SU-DHL-6 (cell line): ENCODE data around the gene UTS2R.

Experiments used
- H2AFZ ChIP-seq: fragments of 200-600 bp; sonication (generic); 2 replicates; pipeline ENCODE4 v1.6.1; 2014; ENCODE audit warnings: low read depth, mild to moderate bottlenecking, moderate library complexity, mixed read lengths, antibody characterized with exemption, low read length; ENCODE audit not compliant: severe bottlenecking
- H3F3A ChIP-seq: fragments of 200-600 bp; shearing (Covaris generic); 2 replicates; pipeline ENCODE4 v1.6.0; 2016; ENCODE audit warnings: antibody characterized with exemption, mild to moderate bottlenecking; ENCODE audit not compliant: insufficient read depth
- H3K27ac ChIP-seq: fragments of 200-600 bp; sonication (generic); 2 replicates; pipeline ENCODE4 v1.5.1; 2016; ENCODE audit warnings: low read depth, mild to moderate bottlenecking, low read length, moderate library complexity, mixed read lengths
- H3K27me3 ChIP-seq: fragments of 200-600 bp; sonication (generic), shearing (Covaris generic); 2 replicates; pipeline ENCODE4 v1.6.0; 2014; ENCODE audit warnings: mild to moderate bottlenecking, low read length
- H3K36me3 ChIP-seq: fragments of 200-600 bp; sonication (generic); 2 replicates; pipeline ENCODE4 v1.6.1; 2014; ENCODE audit warnings: mild to moderate bottlenecking, low read length, mixed read lengths
- H3K4me2 ChIP-seq: fragments of 300-600, 200-600 bp; shearing (Covaris generic), sonication (generic); 2 replicates; pipeline ENCODE4 v1.6.0; 2014; ENCODE audit warnings: low read length, low read depth, mild to moderate bottlenecking; ENCODE audit not compliant: poor library complexity, severe bottlenecking
- H3K4me3 ChIP-seq: fragments of 200-600 bp; sonication (generic); 2 replicates; pipeline ENCODE4 v1.5.1; 2014; ENCODE audit warnings: antibody characterized with exemption, low read length, mild to moderate bottlenecking, mixed read lengths; ENCODE audit not compliant: insufficient read depth, poor library complexity, severe bottlenecking
- H3K79me2 ChIP-seq: fragments of 200-600 bp; sonication (generic); 2 replicates; pipeline ENCODE4 v1.6.1; 2014; ENCODE audit warnings: mild to moderate bottlenecking, low read length, moderate library complexity; ENCODE audit not compliant: insufficient read depth
- H3K9ac ChIP-seq: fragments of 200-600 bp; sonication (generic); 2 replicates; pipeline ENCODE4 v1.7.0; 2014; ENCODE audit warnings: mild to moderate bottlenecking, low read length
- H3K9me2 ChIP-seq: fragments of 200-600 bp; sonication (generic); replicated peaks from 2 replicates; pipeline ENCODE4 v1.6.1; 2014; ENCODE audit warnings: low read length; ENCODE audit not compliant: insufficient read depth
- H3K9me3 ChIP-seq: fragments of 200-600 bp; sonication (generic); 2 replicates; pipeline ENCODE4 v1.6.1; 2014; ENCODE audit warnings: low read length, mixed read lengths; ENCODE audit not compliant: insufficient read depth
- H4K20me1 ChIP-seq: fragments of 200-600 bp; sonication (generic); 2 replicates; pipeline ENCODE4 v1.6.1; 2014; ENCODE audit warnings: low read depth, mild to moderate bottlenecking, antibody characterized with exemption, low read length, moderate library complexity, mixed read lengths
- CTCF ChIP-seq: fragments of 200-600 bp; sonication (generic); IDR thresholded peaks from one replicate; pipeline ENCODE4 v1.5.1; 2017; ENCODE audit warnings: antibody characterized with exemption, mild to moderate bottlenecking, low read length, moderate library complexity; ENCODE audit not compliant: insufficient read depth, poor library complexity, severe bottlenecking
- EZH2phosphoT487 ChIP-seq: fragments of 200-600 bp; sonication (generic), shearing (Covaris generic); conservative IDR thresholded peaks from 2 replicates; pipeline ENCODE4 v1.6.1; 2018; ENCODE audit warnings: mild to moderate bottlenecking, antibody characterized with exemption, low read length, moderate library complexity, mixed read lengths

Gene UTS2R

GRCh38 chr17:82387705-82388106, 16.1 kb downstream of the UTS2R start:
- no peaks in the 10 kb centered on the region for H3K9me3 ChIP-seq
- no peaks in the 10 kb centered on the region for H3K9me2 ChIP-seq
- TF ChIP-seq CTCF (no peak), EZH2phosphoT487 (no peak)
- no peak overlapping the region for H3K4me2 ChIP-seq
- H3F3A ChIP-seq: no peaks in the 10 kb centered on the region
- no peaks in the 10 kb centered on the region for H3K36me3 ChIP-seq
- no peaks in the 10 kb centered on the region for H3K27me3 ChIP-seq
- no peaks in the 10 kb centered on the region for H3K79me2 ChIP-seq
- H3K9ac ChIP-seq: no peak overlapping the region
- no peak overlapping the region for H3K27ac ChIP-seq
- H3K4me3 ChIP-seq: no peak overlapping the region
- H4K20me1 ChIP-seq: no peaks in the 10 kb centered on the region
- H2AFZ ChIP-seq: no peak overlapping the region

GRCh38 chr17:82388223-82388921, 16.8 kb downstream of the UTS2R start:
- Histone ChIP-seq H3K9ac (no peak overlapping the region), H4K20me1 (no peaks in the 10 kb centered on the region)

GRCh38 chr17:82388922-82389283, 17.3 kb downstream of the UTS2R start:
- TF ChIP-seq CTCF: no peak
- TF ChIP-seq EZH2phosphoT487: no peak

More at GRCh38 chr17:82388223-82388921, 16.8 kb downstream of the UTS2R start:
- no peaks in the 10 kb centered on the region for H3F3A ChIP-seq
- no peak overlapping the region for H3K27ac ChIP-seq
- no peak overlapping the region for H3K4me3 ChIP-seq
- H3K36me3 ChIP-seq: no peaks in the 10 kb centered on the region
- H3K9me3 ChIP-seq: no peaks in the 10 kb centered on the region
- no peak overlapping the region for H2AFZ ChIP-seq
- TF ChIP-seq EZH2phosphoT487 (no peak), CTCF (no peak)
- no peaks in the 10 kb centered on the region for H3K79me2 ChIP-seq
- H3K9me2 ChIP-seq: no peaks in the 10 kb centered on the region
- no peak overlapping the region for H3K4me2 ChIP-seq
- H3K27me3 ChIP-seq: no peaks in the 10 kb centered on the region

More at GRCh38 chr17:82388922-82389283, 17.3 kb downstream of the UTS2R start:
- Histone ChIP-seq H4K20me1 (no peaks in the 10 kb centered on the region), H3K27ac (no peak overlapping the region), H3K36me3 (no peaks in the 10 kb centered on the region), H3K4me3 (no peak overlapping the region), H3K9ac (no peak overlapping the region), H2AFZ (no peak overlapping the region), H3K27me3 (no peaks in the 10 kb centered on the region), H3F3A (no peaks in the 10 kb centered on the region), H3K79me2 (no peaks in the 10 kb centered on the region), H3K9me3 (no peaks in the 10 kb centered on the region), H3K9me2 (no peaks in the 10 kb centered on the region), H3K4me2 (no peak overlapping the region)
